Lung (tissue), 12 donors: ENCODE data around the gene CPNE9. TPM values are rescaled to one million over a fixed set of nuclear protein-coding genes. Genes with fewer than 3 reads are reported as not detected.
A peak's percentile ranks its signal among the peaks of the same experiment; 100 is the strongest.

Experiments used
- ATAC-seq: fragments of 200-7000 bp; cut with Tn5 transposase; one replicate; pipeline ENCODE4 v1.9.1; 2020; ENCODE audit warnings: moderate number of reproducible peaks; ENCODE audit not compliant: insufficient read depth, low FRiP score
- DNase-seq, 3 donors: peaks; one replicate each; pipeline ENCODE4 v3.0.0-alpha.2; 2013 to 2017
- H3K27ac ChIP-seq, 2 donors: one replicate each; pipeline ENCODE4 v1.5.1; 2013; ENCODE audit warnings: mild to moderate bottlenecking in 2 of 2, moderate library complexity in 2 of 2, control low read depth in 1 of 2, inconsistent platforms in 1 of 2, low read depth in 1 of 2, low read length in 1 of 2
- H3K27me3 ChIP-seq, 3 donors: one replicate each; pipeline ENCODE4 v1.5.1; 2013; ENCODE audit warnings: low read length in 2 of 3; ENCODE audit not compliant: control insufficient read depth in 3 of 3, insufficient read depth in 3 of 3
- H3K36me3 ChIP-seq, 4 donors: one replicate each; pipeline ENCODE4 v1.5.1; 2013; ENCODE audit warnings: low read length in 4 of 4, mild to moderate bottlenecking in 1 of 4, moderate library complexity in 1 of 4; ENCODE audit not compliant: control insufficient read depth in 4 of 4, insufficient read depth in 4 of 4
- H3K4me1 ChIP-seq, 5 donors: one replicate each; pipeline ENCODE4 v1.5.1; 2013; ENCODE audit warnings: low read length in 5 of 5, mild to moderate bottlenecking in 2 of 5, moderate library complexity in 1 of 5; ENCODE audit not compliant: control insufficient read depth in 5 of 5, insufficient read depth in 5 of 5
- H3K4me3 ChIP-seq: one replicate; pipeline ENCODE4 v1.5.1; 2013; ENCODE audit warnings: mild to moderate bottlenecking, control low read depth, moderate library complexity
- H3K9ac ChIP-seq, 2 donors: one replicate each; pipeline ENCODE4 v1.5.1; 2013; ENCODE audit warnings: low read length in 2 of 2, control low read depth in 1 of 2; ENCODE audit not compliant: insufficient read depth in 1 of 2
- H3K9me3 ChIP-seq, 4 donors: one replicate each; pipeline ENCODE4 v1.5.1; 2013; ENCODE audit warnings: low read length in 3 of 4, mild to moderate bottlenecking in 1 of 4, moderate library complexity in 1 of 4; ENCODE audit not compliant: control insufficient read depth in 4 of 4, insufficient read depth in 3 of 4
- CTCF ChIP-seq: IDR thresholded peaks from 2 replicates; pipeline ENCODE4 v1.5.1; 2012; ENCODE audit warnings: mild to moderate bottlenecking; ENCODE audit errors: control extremely low read depth, extremely low read depth
- WGBS, 2 donors: extraction: QIAGEN DNeasy Blood & Tissue Kit; methylation state at CpG; one replicate each; pipeline ENCODE4 v1.1.7; 2013; 5-methylcytosine and 5-hydroxymethylcytosine counted together
- polyA plus RNA-seq, 2 donors: library from polyadenylated mRNA; stranded (reverse); fragments of 200-250 nt; gene quantifications; one replicate each; pipeline ENCODE4 v1.2.1, GENCODE V29; 2013
- total RNA-seq, 2 donors: library from RNA; depleted of rRNA in 1 of 2; stranded (reverse); fragments of >200 nt in 1 of 2; gene quantifications; one replicate each; pipeline ENCODE4 v1.2.1, GENCODE V29; 2014 to 2021
- donor health status: control.
- donor health status: control.
- donor health status: Bipolar disorder and iron deficiency.
- donor health status: healthy.
- donor health status: DM: yes; HTN: yes; CAD: no.

CPNE9 gene
- total and polyA plus RNA-seq, 4 donors: 0.11 to 0.34 (median 0.16) TPM; not detected in 1

- DNase-seq: no peak
- ATAC-seq: no peak
- Histone ChIP-seq H3K9me3 (no peaks in the 10 kb centered on the region), H3K9ac (peak overlapping the region; percentile 55 to 57), H3K4me1 (peaks cover 8 to 19% (median 14%) of the 10 kb centered on the region in 5 donors), H3K4me3 (peak overlapping the region; percentile 93), H3K27me3 (no peaks in the 10 kb centered on the region), H3K36me3 (peaks cover 4 to 22% (median 19%) of the 10 kb centered on the region in 4 donors), H3K27ac (peak overlapping the region in 1 of 2 donors; percentile 99)
- WGBS, 2 donors: 37 to 51% methylated on average over 7 of the region's 7 CpGs
- no peak for TF ChIP-seq CTCF
Observed at GRCh38 chr3:9732740-9733115, 29.1 kb downstream of the CPNE9 start.

GRCh38 chr3:9736831-9737230 is 33.2 kb downstream of the CPNE9 start:
- Histone ChIP-seq H3K9ac (no peak overlapping the region), H3K9me3 (no peaks in the 10 kb centered on the region), H3K36me3 (peaks cover 13 to 54% (median 52%) of the 10 kb centered on the region in 4 donors), H3K27me3 (no peaks in the 10 kb centered on the region), H3K4me3 (no peak overlapping the region), H3K4me1 (peaks cover 8 to 19% (median 13%) of the 10 kb centered on the region in 5 donors), H3K27ac (no peak overlapping the region)
- no peak for DNase-seq
- no peak for ATAC-seq
- 80 to 92% methylated on average over 2 of the region's 2 CpGs for WGBS, 2 donors
- TF ChIP-seq CTCF: no peak

- ATAC-seq (no peak), DNase-seq (no peak)
- Histone ChIP-seq H3K4me3 (no peak overlapping the region), H3K36me3 (peaks cover 33 to 72% (median 67%) of the 10 kb centered on the region in 4 donors), H3K4me1 (peaks cover 0 to 5% (median 1%) of the 10 kb centered on the region in 5 donors), H3K9ac (no peak overlapping the region), H3K27me3 (no peaks in the 10 kb centered on the region), H3K9me3 (no peaks in the 10 kb centered on the region), H3K27ac (no peak overlapping the region)
- no peak for TF ChIP-seq CTCF
- 95 to 97% methylated on average over 15 of the region's 15 CpGs for WGBS, 2 donors
Observed at GRCh38 chr3:9739181-9739580, 35.5 kb downstream of the CPNE9 start.

- Histone ChIP-seq H3K27ac (no peak overlapping the region), H3K9me3 (no peaks in the 10 kb centered on the region), H3K4me1 (no peaks in the 10 kb centered on the region), H3K9ac (no peak overlapping the region), H3K36me3 (peaks cover 57 to 88% (median 77%) of the 10 kb centered on the region in 4 donors), H3K4me3 (no peak overlapping the region), H3K27me3 (no peaks in the 10 kb centered on the region)
- DNase-seq: no peak
- no peak for ATAC-seq
- WGBS, 2 donors: 97 to 100% methylated on average over 1 of the region's 1 CpG
- no peak for TF ChIP-seq CTCF
Observed at GRCh38 chr3:9742560-9742959, 38.9 kb downstream of the CPNE9 start.
